HepG2 (cell line): ENCODE data around the gene ATXN7L3. TPM values are rescaled to one million over a fixed set of nuclear protein-coding genes. Genes with fewer than 3 reads are reported as not detected.
A peak's percentile ranks its signal among the peaks of the same experiment; 100 is the strongest.

Experiments used
- ATAC-seq: fragments of 200-7000 bp; cut with Tn5 transposase; 3 replicates; pipeline ENCODE4 v1.9.1; 2020; ENCODE audit warnings: mild to moderate bottlenecking, moderate library complexity
- BruUV-seq: library from RNA; stranded (reverse); fragments of 400-500 nt; replicated peaks from 2 replicates; lab custom pipeline; 2021; lab: Mats Ljungman, UMichigan
- CTCF ChIA-PET: fragments of 300-600 bp; formaldehyde crosslinking; extraction: SDS; loops from one replicate; lab custom pipeline; 2021; ENCODE audit warnings: low total read pairs, inconsistent platforms, low intra/inter-chr PET ratio; lab: Yijun Ruan, JAX
- POLR2A ChIA-PET: fragments of 350-600 bp; sonication (Branson Sonifier 250); formaldehyde crosslinking; loops from one replicate; lab custom pipeline; 2020; ENCODE audit warnings: antibody characterized with exemption, inconsistent platforms; lab: Yijun Ruan, JAX
- DNase-seq: peaks from one replicate; pipeline ENCODE4 v3.0.0-alpha.2; 2015; ENCODE audit warnings: low spot score
- FAIRE-seq: peaks from 3 replicates; lab custom pipeline; 2011; peaks lifted over from hg19 to GRCh38; lab: Jason Lieb, UNC
- H2AFZ ChIP-seq: one replicate; pipeline ENCODE4 v1.6.1; 2011; ENCODE audit warnings: low read length, inconsistent platforms
- H3K27ac ChIP-seq: fragments of 300-600 bp; 3 replicates; pipeline ENCODE4 v1.8.0; 2011; ENCODE audit warnings: mixed run types, mild to moderate bottlenecking, mixed read lengths, low read length, inconsistent platforms; ENCODE audit not compliant: insufficient read depth; ENCODE audit errors: extremely low read length
- H3K27me3 ChIP-seq, 2 experiments: fragments of 200-600 bp in 1 of 2; 2 replicates in 1 of 2; 3 replicates in 1 of 2; pipeline versions ENCODE4 v1.6.0 to v1.8.0; 2011; ENCODE audit warnings: low read length in 2 of 2, mild to moderate bottlenecking in 2 of 2, moderate library complexity in 2 of 2, inconsistent platforms in 1 of 2; ENCODE audit not compliant: insufficient read depth in 2 of 2, control insufficient read depth in 1 of 2
- H3K36me3 ChIP-seq, 2 experiments: fragments of 200-600 bp in 1 of 2; replicated peaks in 1 of 2; 2 replicates in 1 of 2; 3 replicates in 1 of 2; pipeline versions ENCODE4 v1.5.1 to v1.8.0; 2011; ENCODE audit warnings: low read length in 2 of 2, inconsistent platforms in 1 of 2; ENCODE audit not compliant: insufficient read depth in 2 of 2, control insufficient read depth in 1 of 2
- H3K4me1 ChIP-seq: 2 replicates; pipeline ENCODE4 v1.5.1; 2012; ENCODE audit warnings: low read length, inconsistent platforms; ENCODE audit not compliant: insufficient read depth
- H3K4me2 ChIP-seq: 2 replicates; pipeline ENCODE4 v1.6.0; 2011; ENCODE audit warnings: low read depth, low read length, inconsistent platforms
- H3K4me3 ChIP-seq, 3 experiments: fragments of 200-600 bp in 1 of 3; sonication (generic), shearing (Covaris generic) in 1 of 3; replicated peaks in 1 of 3; 2 replicates each; pipeline ENCODE4 v1.5.1; 2011 to 2016; ENCODE audit warnings: low read length in 3 of 3, inconsistent platforms in 2 of 3, low read depth in 2 of 3, mild to moderate bottlenecking in 2 of 3, control low read depth in 1 of 3, mixed read lengths in 1 of 3; ENCODE audit not compliant: insufficient read depth in 1 of 3
- H3K79me2 ChIP-seq: one replicate; pipeline ENCODE4 v1.6.1; 2011; ENCODE audit warnings: low read length, inconsistent platforms; ENCODE audit not compliant: insufficient read depth
- H3K9ac ChIP-seq: 2 replicates; pipeline ENCODE4 v1.6.0; 2011; ENCODE audit warnings: mild to moderate bottlenecking, low read depth, low read length, inconsistent platforms; ENCODE audit not compliant: insufficient read depth
- H3K9me3 ChIP-seq: 2 replicates; pipeline ENCODE4 v1.5.1; 2012; ENCODE audit warnings: mild to moderate bottlenecking, low read length
- H4K20me1 ChIP-seq: 2 replicates; pipeline ENCODE4 v1.6.0; 2011; ENCODE audit warnings: inconsistent platforms, mild to moderate bottlenecking, low read length, moderate library complexity; ENCODE audit not compliant: insufficient read depth
- BORCS8-MEF2B ChIP-seq: sonication (generic); formaldehyde crosslinking; IDR thresholded peaks from 2 replicates; pipeline ENCODE4 v1.8.0; 2022; ENCODE audit warnings: mild to moderate bottlenecking, missing genetic modification reagents
- CC2D1A ChIP-seq: sonication (generic); formaldehyde crosslinking; IDR thresholded peaks from 2 replicates; pipeline ENCODE4 v1.8.1; 2023; ENCODE audit warnings: mild to moderate bottlenecking, missing genetic modification reagents
- HINFP ChIP-seq: sonication (generic); formaldehyde crosslinking; IDR thresholded peaks from 2 replicates; pipeline ENCODE4 v1.4.0; 2020; ENCODE audit warnings: low read depth, mild to moderate bottlenecking, missing genetic modification reagents
- NR3C1 ChIP-seq: sonication (generic); formaldehyde crosslinking; IDR thresholded peaks from 2 replicates; pipeline ENCODE4 v1.4.0; 2020; ENCODE audit warnings: missing genetic modification reagents
- SOX13 ChIP-seq, 3 experiments: fragments of 450-650 bp in 1 of 3; sonication (generic) in 1 of 3; formaldehyde crosslinking in 1 of 3; IDR thresholded peaks in 2 of 3; conservative IDR thresholded peaks in 1 of 3; 2 replicates each; pipeline versions ENCODE4 v1.5.0 to v1.6.1; 2016 to 2020; ENCODE audit warnings: antibody characterized with exemption in 1 of 3, mild to moderate bottlenecking in 1 of 3, missing compliant biosample characterization in 1 of 3, missing genetic modification reagents in 1 of 3, moderate library complexity in 1 of 3
- SRSF4 ChIP-seq: fragments of 200-400 bp; formaldehyde crosslinking; IDR thresholded peaks from one replicate; pipeline ENCODE4 v1.6.1; 2018; ENCODE audit warnings: mild to moderate bottlenecking, low read depth, low read length, moderate library complexity; ENCODE audit not compliant: poor library complexity, severe bottlenecking
- SRSF9 ChIP-seq: fragments of 200-400 bp; formaldehyde crosslinking; IDR thresholded peaks from 2 replicates; pipeline ENCODE4 v1.6.1; 2018; ENCODE audit warnings: borderline replicate concordance, mild to moderate bottlenecking, low read depth, low read length; ENCODE audit not compliant: insufficient read depth, poor library complexity, severe bottlenecking
- ZNF280B ChIP-seq: sonication (generic); formaldehyde crosslinking; IDR thresholded peaks from 2 replicates; pipeline ENCODE4 v1.5.0; 2020; ENCODE audit warnings: missing genetic modification reagents, mild to moderate bottlenecking, borderline replicate concordance
- ZNF296 ChIP-seq: sonication (generic); formaldehyde crosslinking; conservative IDR thresholded peaks from 2 replicates; pipeline ENCODE4 v1.5.0; 2020; ENCODE audit warnings: mild to moderate bottlenecking, missing genetic modification reagents
- ZNF317 ChIP-seq: sonication (generic); formaldehyde crosslinking; IDR thresholded peaks from 2 replicates; pipeline ENCODE4 v1.5.0; 2020; ENCODE audit warnings: mild to moderate bottlenecking, missing genetic modification reagents
- ZNF615 ChIP-seq: sonication (generic); formaldehyde crosslinking; IDR thresholded peaks from 2 replicates; pipeline ENCODE4 v1.5.0; 2020; ENCODE audit warnings: mild to moderate bottlenecking, missing genetic modification reagents, borderline replicate concordance
- ZNF644 ChIP-seq: IDR thresholded peaks from 2 replicates; pipeline ENCODE4 v1.6.1; 2016; ENCODE audit warnings: low read depth
- WGBS: methylation state at CpG from one replicate; pipeline ENCODE4 v1.1.6; 2017; ENCODE audit warnings: low lambda C conversion rate; 5-methylcytosine and 5-hydroxymethylcytosine counted together
- in situ Hi-C: cut with HindIII; loops from 2 replicates; pipeline ENCODE4 v1.10.0; 2017; ENCODE audit warnings: low pct_unique_long_range_greater_than_20kb; ENCODE audit not compliant: extremely low pct_ligation_motif_present
- intact Hi-C: fragments of 100-400 bp; cut with micrococcal nuclease; formaldehyde crosslinking; loops from one replicate; pipeline ENCODE4 v1.10.0; 2022; ENCODE audit not compliant: unreplicated experiment
- polyA plus RNA-seq, 8 experiments: library from polyadenylated mRNA; depleted of rRNA in 3 of 8; stranded (reverse) in 7 of 8; unstranded in 1 of 8; fragments of >200 nt; fragmentation: Illumina TruSeq in 4 of 8; extraction: Trizol in 4 of 8; gene quantifications; 2 replicates each; pipeline versions ENCODE4 v1.2.1 to v1.2.3, GENCODE V29; 2011 to 2016; ENCODE audit warnings: low read depth in 4 of 8, missing spikeins in 1 of 8, mixed read lengths in 1 of 8; ENCODE audit not compliant: insufficient read depth in 1 of 8
- total RNA-seq, 5 experiments: library from RNA; depleted of rRNA; stranded (reverse); fragments of >200 nt; fragmentation: Illumina TruSeq; extraction: Trizol; gene quantifications; 2 replicates each; pipeline ENCODE4 v1.2.3, GENCODE V29; 2016; ENCODE audit warnings: low read depth in 1 of 5
- TF ChIP-seq, protein P1 (sequence below): IDR thresholded peaks from 2 replicates; pipeline ENCODE4 v1.6.1; 2016; ENCODE audit warnings: control low read depth
- TF ChIP-seq, protein P2 (sequence below): IDR thresholded peaks from 2 replicates; pipeline ENCODE4 v1.6.1; 2012; ENCODE audit warnings: low read depth, low read length, improper control_type of control experiment

The ATXN7L3 gene
- total and polyA plus RNA-seq, 2 of the 13 experiments (the other 11 are each of a cell fraction or from before 2014, with no cell fraction given): 44.5 to 59.1 TPM

- TF ChIP-seq ZNF280B (no peak), SRSF4 (no peak)
Observed at GRCh38 chr17:44155488-44155887, 44.2 kb downstream of the ATXN7L3 start (continued).

DNA sequence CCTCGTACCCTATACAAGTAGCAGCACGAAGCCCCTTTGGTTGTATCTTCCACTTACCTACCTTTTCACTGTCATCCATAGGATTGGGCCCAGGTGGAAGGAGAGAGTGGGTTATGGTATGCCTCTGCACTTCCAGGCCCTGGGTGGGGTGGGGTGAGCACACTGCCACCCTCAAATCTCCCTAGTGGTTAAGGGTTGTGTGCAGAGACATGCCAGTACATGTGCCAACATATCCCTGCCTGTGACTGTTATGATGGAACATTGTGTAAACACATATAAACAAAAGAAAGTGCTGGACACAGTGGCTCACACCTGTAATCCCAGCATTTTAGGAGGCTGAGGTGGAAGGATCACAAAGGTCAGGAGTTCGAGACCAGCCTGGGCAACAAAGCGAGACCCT lies 46.8 kb downstream of the ATXN7L3 start:
- Histone ChIP-seq H3K4me1 (peaks cover 15% of the 10 kb centered on the region), H3K27me3 (no peaks in the 10 kb centered on the region), H3K36me3 (peaks cover 21 to 48% of the 10 kb centered on the region in 2 experiments), H3K9ac (no peak overlapping the region), H2AFZ (no peak overlapping the region), H3K79me2 (peaks cover 10% of the 10 kb centered on the region), H4K20me1 (no peaks in the 10 kb centered on the region), H3K4me2 (no peak overlapping the region), H3K4me3 (no peak overlapping the region), H3K9me3 (no peaks in the 10 kb centered on the region), H3K27ac (no peak overlapping the region)
- intact Hi-C loops (no loop called here), in situ Hi-C loops (no loop called here)
- ChIA-PET CTCF (no interaction called here), POLR2A (no interaction called here)
- 94% methylated on average over 4 of the region's 4 CpGs for WGBS
- no TSS peak for BruUV-seq
- ATAC-seq (no peak), DNase-seq (no peak), FAIRE-seq (peak; percentile 37)
- TF ChIP-seq, protein P1, sequence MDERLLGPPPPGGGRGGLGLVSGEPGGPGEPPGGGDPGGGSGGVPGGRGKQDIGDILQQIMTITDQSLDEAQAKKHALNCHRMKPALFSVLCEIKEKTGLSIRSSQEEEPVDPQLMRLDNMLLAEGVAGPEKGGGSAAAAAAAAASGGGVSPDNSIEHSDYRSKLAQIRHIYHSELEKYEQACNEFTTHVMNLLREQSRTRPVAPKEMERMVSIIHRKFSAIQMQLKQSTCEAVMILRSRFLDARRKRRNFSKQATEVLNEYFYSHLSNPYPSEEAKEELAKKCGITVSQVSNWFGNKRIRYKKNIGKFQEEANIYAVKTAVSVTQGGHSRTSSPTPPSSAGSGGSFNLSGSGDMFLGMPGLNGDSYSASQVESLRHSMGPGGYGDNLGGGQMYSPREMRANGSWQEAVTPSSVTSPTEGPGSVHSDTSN (CRISPR knock-in tag): no peak
- no peak for TF ChIP-seq NR3C1 (CRISPR knock-in tag)
- TF ChIP-seq HINFP: no peak
- no peak for TF ChIP-seq BORCS8-MEF2B (CRISPR knock-in tag)
- TF ChIP-seq SOX13 (IDR thresholded peaks at IDR 0.05): no peak
- no peak for TF ChIP-seq SOX13 (CRISPR knock-in tag; conservative IDR thresholded peaks at IDR 0.05 in 1 of 2, IDR thresholded peaks at IDR 0.05 in 1 of 2)
- TF ChIP-seq, protein P2, sequence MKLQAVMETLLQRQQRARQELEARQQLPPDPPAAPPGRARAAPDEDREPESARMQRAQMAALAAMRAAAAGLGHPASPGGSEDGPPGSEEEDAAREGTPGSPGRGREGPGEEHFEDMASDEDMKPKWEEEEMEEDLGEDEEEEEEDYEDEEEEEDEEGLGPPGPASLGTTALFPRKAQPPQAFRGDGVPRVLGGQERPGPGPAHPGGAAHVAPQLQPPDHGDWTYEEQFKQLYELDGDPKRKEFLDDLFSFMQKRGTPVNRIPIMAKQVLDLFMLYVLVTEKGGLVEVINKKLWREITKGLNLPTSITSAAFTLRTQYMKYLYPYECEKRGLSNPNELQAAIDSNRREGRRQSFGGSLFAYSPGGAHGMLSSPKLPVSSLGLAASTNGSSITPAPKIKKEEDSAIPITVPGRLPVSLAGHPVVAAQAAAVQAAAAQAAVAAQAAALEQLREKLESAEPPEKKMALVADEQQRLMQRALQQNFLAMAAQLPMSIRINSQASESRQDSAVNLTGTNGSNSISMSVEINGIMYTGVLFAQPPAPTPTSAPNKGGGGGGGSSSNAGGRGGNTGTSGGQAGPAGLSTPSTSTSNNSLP: no peak
- no peak for TF ChIP-seq SRSF9
- TF ChIP-seq CC2D1A (CRISPR knock-in tag): no peak
- TF ChIP-seq ZNF644 (CRISPR knock-in tag): no peak
- TF ChIP-seq ZNF615: no peak
- no peak for TF ChIP-seq ZNF296 (CRISPR knock-in tag)
- no peak for TF ChIP-seq ZNF317 (CRISPR knock-in tag)
